ENCODE results near the gene NAA35. TPM values are rescaled to one million over a fixed set of nuclear protein-coding genes. Genes with fewer than 3 reads are reported as not detected.

Gene NAA35
- total RNA-seq, 1 donor from 2014 or later, result 28.6 TPM

GRCh38 chr9:86062845-86063693 lies 122.1 kb downstream of the NAA35 start:
- no peaks in the 10 kb centered on the region for H3K36me3 Mint-ChIP-seq (ENCODE audit: low read depth)
- no peak overlapping the region for H3K27ac Mint-ChIP-seq
- H3K27me3 Mint-ChIP-seq (ENCODE audit: insufficient read depth), result peaks cover 2% of the 10 kb centered on the region
- no peak for DNase-seq (ENCODE audit: low spot score)
- no peak overlapping the region for H3K4me3 Mint-ChIP-seq
- H3K9me3 Mint-ChIP-seq, result no peaks in the 10 kb centered on the region
- H3K4me1 Mint-ChIP-seq (ENCODE audit: low read depth), result no peaks in the 10 kb centered on the region
- intact Hi-C loops (cut with micrococcal nuclease), result no loop called here

GRCh38 chr9:86064220-86064619 lies 123.3 kb downstream of the NAA35 start:
- peaks cover 4% of the 10 kb centered on the region for H3K27me3 Mint-ChIP-seq (ENCODE audit: insufficient read depth)
- intact Hi-C loops (cut with micrococcal nuclease), result no loop called here
- DNase-seq (ENCODE audit: low spot score), result no peak
- no peaks in the 10 kb centered on the region for H3K9me3 Mint-ChIP-seq
- no peak overlapping the region for H3K27ac Mint-ChIP-seq
- H3K36me3 Mint-ChIP-seq (ENCODE audit: low read depth), result no peaks in the 10 kb centered on the region
- no peak overlapping the region for H3K4me3 Mint-ChIP-seq
- no peaks in the 10 kb centered on the region for H3K4me1 Mint-ChIP-seq (ENCODE audit: low read depth)

DNA sequence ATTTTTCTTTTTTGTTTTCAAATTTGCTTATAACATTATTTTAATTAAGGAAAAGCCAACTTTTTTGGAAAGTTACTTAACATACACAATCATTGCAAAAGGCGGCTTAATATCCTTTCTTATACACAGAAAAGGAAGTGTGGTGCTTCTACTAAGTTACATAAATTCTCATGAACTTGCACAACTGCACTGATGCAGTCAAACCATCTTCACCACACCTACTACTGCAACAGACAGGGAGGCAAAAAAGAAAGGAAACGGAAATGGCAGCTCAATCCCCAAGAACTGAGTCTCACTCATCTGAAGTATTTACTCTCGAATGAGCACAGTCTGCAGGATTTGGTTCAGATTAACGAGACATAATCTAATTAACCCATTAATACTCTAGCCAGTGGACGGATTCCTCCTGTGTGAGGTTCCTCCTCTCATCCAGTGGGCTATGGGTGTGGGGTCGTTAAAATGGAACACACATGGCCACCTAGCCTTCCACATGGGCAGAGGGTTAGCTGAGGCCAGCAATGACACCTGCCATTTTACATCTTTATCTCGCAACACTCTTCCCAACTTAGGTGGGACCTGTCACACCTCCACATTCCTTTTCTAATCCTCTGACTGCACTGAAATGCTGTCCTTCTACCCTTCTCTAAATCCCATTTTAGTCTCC lies 128.4 kb downstream of the NAA35 start:
- H3K27ac Mint-ChIP-seq, result no peak overlapping the region
- no peak for DNase-seq (ENCODE audit: low spot score)
- H3K27me3 Mint-ChIP-seq (ENCODE audit: insufficient read depth), result peaks cover 2% of the 10 kb centered on the region
- H3K4me3 Mint-ChIP-seq, result no peak overlapping the region
- no peaks in the 10 kb centered on the region for H3K9me3 Mint-ChIP-seq
- intact Hi-C loops (cut with micrococcal nuclease), result no loop called here
- H3K4me1 Mint-ChIP-seq (ENCODE audit: low read depth), result no peaks in the 10 kb centered on the region
- no peaks in the 10 kb centered on the region for H3K36me3 Mint-ChIP-seq (ENCODE audit: low read depth)

Other genes with a start within 250 kb of the NAA35 start
- gene AGTPBP1, start 199.2 kb upstream of the NAA35 start, total RNA-seq, result 23.5 and 26.2 TPM in 2 replicates
- gene GOLM1, start 158.4 kb downstream of the NAA35 start, total RNA-seq, result 8.1 and 10.1 TPM in 2 replicates

All from activated T-helper 1 cell treated with anti-CD3 and anti-CD28 coated beads, Interleukin-12 subunit alpha, Interleukin-12 subunit beta, Interleukin-2, Interleukin-4 antibody, amounts not matched to agents 30 ng/mL and 10 ng/mL and 1 ng/mL, durations not matched to agents 14 hours and 24 hours and 36 hours (primary cell).